GM19239 (cell line): ENCODE data around the gene GRM4.
"Not testable (repeated sequence)": the region's sequence is repeated elsewhere in the genome, so short reads cannot be mapped to it uniquely, and the experiment has no call there.

Experiments
- DNase-seq: peaks from one replicate; pipeline ENCODE4 v3.0.0; 2011; ENCODE audit warnings: low spot score; ENCODE audit not compliant: insufficient read length
- FAIRE-seq: peaks from 2 replicates; lab custom pipeline; 2011; peaks lifted over from hg19 to GRCh38; lab: Jason Lieb, UNC

The GRM4 gene

DNA sequence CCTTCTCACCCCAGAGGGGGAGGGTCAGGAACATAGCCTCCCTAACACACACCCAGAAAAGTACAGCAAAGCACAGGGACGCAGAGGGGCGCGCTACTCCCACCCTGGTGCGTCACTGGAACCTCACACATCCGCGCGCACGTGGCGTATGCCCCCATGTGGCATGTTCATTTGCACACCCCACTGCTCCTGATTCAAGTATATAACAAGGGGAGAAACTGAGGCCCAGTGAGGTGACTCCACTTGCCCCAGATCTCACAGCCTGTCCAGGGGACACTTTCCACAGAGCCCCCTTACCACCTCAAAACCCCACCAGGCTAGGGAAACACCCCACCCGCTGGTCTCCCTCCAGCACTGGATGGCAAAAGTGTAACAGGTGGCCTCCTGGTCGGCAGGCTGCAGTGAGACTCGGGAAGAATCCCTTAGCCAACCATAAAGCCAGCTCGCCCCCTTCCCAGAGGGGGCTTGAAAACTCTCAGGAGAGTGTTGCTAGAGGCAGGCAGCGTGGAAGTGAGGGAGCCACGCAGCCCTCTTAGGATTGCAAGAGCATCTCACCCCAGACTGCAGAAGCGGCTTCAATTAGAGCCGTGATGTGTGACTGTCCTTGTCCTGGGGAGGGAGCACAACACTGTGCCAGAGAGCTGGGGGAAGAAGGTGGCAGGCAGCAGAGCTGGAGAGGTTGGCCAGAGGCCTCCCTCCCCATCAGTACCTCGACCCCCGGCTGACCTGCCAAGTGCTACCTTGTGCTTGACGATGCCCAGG lies at the start of gene GRM4:
Gene GRM4 (minus strand): TSS at position 67 of the 762 bp plus-strand sequence. CDS start 12,591 bp downstream, outside the sequence.
- no peak for FAIRE-seq
- no peak for DNase-seq

DNA sequence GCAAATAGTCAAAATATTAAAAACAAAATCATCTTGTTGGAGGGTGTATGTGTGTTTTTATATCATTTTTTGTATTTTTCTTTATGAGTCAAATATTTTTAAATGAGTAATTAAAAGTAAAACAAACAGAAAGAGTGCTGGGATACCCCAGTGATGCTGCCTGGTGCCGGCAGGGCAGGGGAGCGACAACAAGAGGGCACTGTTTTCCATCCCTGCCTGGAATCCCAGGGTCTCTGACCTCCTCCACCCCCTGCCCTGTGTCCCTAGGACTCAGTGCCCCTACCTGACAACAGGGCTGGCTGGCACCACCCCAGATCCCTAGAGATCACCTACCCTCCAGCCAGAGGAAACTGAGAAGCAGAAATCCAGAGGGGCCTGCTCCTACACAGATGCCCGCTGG lies 48.9 kb upstream of the GRM4 start:
- no peak for FAIRE-seq
- DNase-seq, result no peak

DNA sequence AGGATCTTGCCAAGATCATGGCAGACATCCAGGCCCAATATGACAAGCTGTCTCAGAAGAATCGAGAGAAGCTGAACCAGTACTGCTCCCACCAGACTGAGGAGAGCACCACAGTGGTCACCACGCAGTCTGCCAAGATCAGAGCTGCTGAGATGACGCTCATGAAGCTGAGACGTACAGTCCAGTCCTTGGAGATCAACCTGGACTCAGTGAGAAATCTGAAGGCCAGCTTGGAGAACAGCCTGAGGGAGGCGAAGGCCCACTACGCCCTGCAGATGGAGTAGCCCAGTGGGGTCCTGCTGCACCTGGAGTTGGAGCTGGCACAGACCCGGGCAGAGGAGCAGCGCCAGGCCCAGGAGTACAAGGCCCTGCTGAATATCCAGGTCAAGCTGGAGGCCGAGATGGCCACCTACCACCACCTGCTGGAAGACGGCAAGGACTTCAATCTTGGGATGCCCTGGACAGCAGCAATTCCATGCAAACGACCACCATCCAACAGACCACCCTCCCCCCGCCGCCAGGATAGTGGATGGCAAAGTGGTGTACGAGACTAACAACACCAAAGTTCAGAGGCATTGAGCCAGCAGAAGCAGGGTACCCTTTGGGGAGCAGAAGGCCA lies 44.7 kb upstream of the GRM4 start:
- DNase-seq, result no peak
- FAIRE-seq, result no peak

DNA sequence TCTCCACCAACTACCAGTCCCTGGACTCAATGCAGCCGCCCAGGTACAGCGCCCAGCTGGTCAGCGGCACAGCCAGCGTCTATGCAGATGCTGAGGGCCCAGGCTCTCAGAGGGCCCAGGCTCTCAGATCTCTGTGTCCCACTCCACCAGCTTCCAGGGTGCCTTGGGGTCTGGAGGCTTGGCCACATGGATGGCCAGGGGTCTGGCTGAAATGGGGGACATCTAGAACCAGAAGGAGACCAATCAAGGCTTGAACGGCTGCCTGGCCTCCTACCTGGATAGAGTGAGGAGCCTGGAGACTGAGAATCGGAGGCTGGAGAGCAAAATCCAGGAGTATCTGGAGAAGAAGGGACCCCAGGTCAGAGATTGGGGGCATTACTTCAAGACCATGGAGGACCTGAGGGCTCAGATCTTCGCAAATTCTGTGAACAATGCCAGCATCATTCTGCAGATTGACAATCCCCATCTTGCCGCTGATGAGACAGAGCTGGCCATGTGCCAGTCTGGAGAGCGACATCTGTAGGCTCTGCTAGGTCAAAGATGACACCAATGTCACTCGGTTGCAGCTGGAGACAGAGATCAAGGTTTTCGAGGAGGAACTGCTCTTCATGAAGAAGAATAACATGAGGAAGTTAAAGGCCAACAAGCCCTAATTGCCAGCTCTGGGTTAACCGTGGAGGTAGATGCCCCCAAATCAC lies 44.1 kb upstream of the GRM4 start:
- FAIRE-seq (no peak), DNase-seq (no peak)

- DNase-seq, FAIRE-seq: not testable (repeated sequence)
Measured at GRCh38 chr6:34184726-34185125, 38.8 kb upstream of the GRM4 start.

DNA sequence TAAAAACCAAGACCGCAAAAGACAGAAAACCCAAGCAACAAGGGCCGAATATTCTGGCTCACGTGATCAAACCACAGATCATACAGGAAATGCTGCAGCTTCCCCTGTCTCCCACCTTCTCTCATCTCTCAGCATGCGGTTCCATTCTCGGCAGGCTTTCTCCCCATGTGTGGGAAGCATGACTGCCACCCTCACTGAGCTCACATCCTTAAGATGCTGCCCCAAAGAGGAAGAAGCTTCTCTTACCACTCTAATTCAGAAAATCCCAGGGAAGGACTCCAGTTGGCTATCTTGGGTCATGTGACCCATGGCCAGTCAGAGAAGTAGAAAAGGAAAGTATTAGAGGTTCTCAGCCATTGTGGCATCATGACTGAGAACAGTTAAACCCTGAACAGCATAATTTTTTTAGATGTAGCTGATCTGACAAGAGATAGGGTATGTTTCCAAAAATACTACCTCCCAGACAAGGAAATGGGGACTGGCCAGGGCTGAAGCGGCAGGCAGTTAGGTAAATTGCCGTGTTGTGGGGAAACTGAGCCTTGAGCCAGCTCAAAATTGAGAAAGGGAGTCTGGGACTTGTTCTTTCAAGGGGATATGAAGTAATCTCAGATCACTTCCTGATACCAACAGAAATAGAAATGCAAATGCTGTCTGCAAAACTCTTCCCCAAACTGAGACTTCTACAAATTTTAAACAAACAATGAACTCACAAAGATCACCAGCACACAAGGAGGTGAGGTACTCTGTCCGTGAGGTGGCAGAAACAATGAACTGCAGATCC lies 37.1 kb upstream of the GRM4 start:
- peak; percentile 69 for DNase-seq
- FAIRE-seq, result peak; percentile 87

- FAIRE-seq, result no peak
- no peak for DNase-seq
Measured at GRCh38 chr6:34181908-34182307, 36.0 kb upstream of the GRM4 start.

DNA sequence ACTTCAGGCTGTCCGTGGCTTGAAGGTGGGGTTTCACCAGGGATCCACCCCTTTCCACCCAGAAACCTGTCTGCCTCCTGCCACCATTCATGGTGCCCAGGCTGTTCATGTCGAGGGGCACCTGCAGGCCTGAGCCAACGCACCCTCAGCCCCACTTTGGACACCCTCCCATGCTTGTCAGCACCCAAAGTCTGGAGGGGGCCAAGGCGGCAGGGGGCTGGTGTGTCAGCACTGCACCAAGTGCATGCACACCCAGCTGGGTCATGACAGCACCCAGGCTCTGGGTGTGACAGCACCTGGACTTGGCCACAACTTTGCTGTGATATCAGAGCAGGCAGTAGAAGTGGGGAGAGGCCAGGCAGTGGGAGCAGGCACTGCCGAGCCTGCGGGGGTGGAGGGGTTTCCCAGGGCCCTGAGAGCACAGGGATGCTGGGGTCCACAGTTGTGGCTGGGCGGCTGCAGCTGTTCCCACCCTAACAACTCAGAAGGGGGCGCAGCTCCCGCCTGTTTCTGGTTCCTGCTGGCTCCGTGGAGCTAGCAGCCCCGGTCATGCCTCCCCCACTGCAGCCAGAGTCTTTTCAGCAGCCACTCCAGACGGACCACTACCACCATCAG lies 33.3 kb upstream of the GRM4 start:
- DNase-seq (no peak), FAIRE-seq (no peak)

GRCh38 chr6:34178357-34179105 lies 32.6 kb upstream of the GRM4 start:
- no peak for FAIRE-seq

GRCh38 chr6:34177181-34177591 lies 31.3 kb upstream of the GRM4 start:
- FAIRE-seq, result no peak
- no peak for DNase-seq

More at GRCh38 chr6:34178357-34179105, 32.6 kb upstream of the GRM4 start:
- no peak for DNase-seq

DNA sequence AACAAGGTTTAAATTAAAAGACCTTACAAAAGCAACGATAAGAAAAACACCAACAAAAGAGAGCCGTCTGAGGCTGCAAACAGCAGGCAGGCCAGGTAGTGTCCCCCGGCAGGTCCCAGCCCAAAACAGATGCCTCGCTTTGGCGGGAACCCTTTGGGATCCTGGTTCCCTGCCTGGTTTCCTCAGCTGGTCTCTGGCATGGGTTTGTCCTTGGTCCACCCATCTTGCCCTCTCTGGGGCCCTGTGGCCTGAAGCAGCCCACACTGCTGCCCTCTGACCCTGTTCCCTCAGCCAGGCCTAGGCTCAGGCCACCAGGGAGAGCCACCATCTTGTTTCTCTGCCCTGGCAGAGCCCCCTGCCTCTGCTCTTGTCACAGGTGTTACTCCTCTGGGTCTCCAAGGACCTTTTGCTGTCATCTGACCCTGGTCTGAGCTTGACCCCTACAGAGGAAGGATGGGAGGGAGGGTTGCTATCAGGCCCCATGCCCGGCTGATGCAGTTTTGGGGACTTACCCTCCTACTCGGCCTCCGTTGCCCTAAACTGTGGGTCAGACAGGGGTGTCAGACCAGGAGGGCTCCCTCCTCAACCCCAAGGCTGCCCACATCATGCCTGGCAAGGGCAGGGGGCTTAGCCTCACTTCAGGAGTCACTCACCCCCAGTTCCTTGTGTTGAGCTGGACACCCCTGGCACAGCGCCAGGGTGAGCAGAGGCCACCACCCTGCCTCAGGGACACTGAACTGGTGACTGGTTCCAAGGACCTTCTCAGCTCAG lies 30.6 kb upstream of the GRM4 start:
- DNase-seq, result no peak
- FAIRE-seq, result no peak

DNA sequence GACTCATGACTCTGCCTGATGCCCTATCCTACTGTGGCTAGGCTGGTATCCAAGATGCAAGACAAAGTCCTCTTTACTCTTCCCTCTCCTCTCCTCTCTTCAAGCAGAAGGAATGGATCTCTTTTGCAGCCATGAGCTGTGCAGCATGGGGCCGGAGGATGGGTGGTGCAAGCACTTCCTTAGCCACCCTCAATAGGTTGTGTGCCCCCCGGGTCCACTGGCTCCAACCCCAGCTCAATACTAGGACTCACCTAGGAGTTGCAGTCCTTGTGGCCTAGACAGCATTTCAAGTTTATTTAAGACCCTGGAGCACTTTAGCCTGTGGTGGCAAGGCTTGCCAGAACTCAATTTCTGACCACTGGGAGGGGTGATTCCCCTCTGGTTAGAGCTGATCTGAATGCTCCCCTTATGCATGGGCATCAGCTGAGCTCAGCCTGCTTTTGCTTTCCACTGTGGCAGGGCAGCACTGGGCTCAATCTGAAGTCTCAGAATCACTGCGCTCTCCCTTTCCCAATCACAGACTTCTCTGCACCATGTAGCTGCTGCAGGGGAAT lies 29.0 kb upstream of the GRM4 start:
- no peak for DNase-seq
- no peak for FAIRE-seq

- no peak for DNase-seq
- no peak for FAIRE-seq
Measured at GRCh38 chr6:34172961-34173775, 27.3 kb upstream of the GRM4 start.

DNA sequence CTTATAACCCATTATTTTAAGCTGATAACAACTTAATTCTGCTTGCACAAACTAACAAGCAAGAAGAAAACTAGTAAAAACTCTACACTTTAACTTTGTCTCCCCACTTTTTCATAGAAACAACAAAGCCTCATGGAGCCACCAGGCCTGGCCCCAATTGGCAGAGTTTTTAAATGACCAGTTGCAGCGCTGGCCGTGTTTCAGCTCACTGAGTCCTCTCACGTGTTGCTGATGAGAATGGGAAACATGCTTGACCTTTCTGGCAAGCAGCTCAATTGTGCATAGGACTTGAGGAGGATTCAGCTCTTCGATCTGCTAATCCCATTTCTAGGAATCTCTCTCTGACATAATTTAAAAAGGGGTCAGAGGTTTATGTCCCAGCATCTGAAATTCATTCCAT lies 24.5 kb upstream of the GRM4 start:
- FAIRE-seq, result no peak

GRCh38 chr6:34169897-34170296 lies 24.0 kb upstream of the GRM4 start:
- FAIRE-seq, result no peak

More for the DNA sequence above, 24.5 kb upstream of the GRM4 start:
- DNase-seq, result no peak

DNA sequence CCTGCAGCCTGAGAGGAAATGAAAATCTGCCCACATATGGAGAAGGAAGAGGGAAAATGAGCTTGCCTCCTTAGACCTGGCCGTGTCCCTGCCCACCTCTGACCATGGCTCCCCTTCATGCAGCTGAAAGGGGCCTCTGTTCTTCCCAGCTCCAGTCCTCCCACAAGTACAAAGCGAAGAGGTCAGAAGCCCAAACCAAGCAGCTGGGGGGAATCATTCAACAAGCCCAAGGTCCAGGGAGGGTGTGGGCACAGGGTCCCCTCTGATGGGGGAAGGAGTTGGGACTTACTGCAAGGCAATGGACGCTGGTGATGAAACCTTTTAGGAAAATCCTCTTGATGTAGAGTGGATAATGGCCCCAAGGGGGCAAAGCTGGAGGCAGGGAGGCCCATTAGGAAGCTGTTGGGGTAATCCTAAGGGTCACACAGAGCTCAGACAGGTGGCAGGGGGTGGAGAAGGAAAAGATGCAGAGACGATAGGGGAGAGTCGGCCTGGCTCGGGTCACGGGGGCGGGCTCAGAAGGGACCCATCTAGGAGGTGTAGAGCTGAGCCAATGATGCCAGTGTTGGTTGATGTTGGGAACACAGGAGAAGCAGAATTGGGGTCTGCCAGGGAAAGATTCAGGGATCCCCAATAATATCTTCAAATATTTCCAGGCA lies 16.1 kb upstream of the GRM4 start:
- FAIRE-seq, result no peak
- DNase-seq, result no peak

More at GRCh38 chr6:34169897-34170296, 24.0 kb upstream of the GRM4 start:
- DNase-seq, result no peak

DNA sequence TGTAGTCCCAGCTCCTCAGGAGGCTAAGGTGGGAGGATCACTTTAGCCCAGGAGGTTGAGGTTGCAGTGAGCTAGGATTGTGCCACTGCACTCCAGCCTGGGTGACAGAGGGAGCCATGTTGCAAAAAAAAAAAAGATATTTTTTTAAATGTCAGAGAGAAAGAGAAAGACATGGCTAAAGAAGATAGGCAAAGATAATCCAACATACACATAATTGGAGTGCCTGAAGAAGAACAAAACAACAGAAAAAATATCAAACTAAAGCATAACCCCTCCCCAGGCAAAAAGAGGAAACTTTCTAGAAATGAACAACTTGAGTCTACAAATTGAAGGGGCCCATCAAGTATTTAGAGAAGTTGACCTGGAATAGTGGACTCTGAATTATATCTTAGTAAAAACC lies 14.0 kb upstream of the GRM4 start:
- FAIRE-seq (no peak), DNase-seq (no peak)
